Measurements from ENCODE around the gene ACAA2.

The ACAA2 gene

DNA sequence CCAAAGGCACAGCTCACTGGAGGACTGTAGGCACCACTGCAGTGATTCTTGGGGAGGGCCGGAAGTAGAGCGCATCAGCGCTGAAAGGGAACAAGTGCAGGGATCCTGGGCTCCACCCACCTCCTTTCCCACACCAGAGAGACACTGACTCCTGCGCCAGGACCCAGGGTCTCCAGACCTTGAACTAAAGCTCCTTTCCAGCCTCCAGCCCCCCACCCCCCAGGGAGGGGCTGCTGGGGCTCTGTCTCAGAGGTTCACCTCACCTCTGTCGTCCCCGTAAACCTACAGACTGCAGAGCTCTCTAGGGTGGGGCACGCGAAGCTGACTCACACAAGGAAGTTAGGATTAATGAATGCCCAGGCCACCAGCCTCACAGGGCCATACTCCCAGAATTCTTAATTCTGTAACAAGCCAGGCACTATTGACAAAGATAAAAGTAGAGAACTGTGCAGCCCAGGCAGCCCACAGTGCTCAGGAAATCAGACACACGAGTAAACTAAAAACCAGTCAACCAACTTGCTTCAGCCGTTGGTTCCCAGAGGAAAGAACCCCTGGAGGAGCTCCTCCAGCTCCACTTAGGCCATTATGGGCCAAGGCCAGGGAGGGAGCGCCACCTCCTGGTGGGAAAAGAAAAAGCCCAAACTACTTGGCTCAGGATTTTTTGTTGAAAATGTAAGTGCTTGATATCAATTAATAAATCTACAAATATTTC lies 45.1 kb upstream of the ACAA2 start:
- no peak for DNase-seq (ENCODE audit: low read depth, low spot score)
- ChIA-PET CTCF (interaction anchor here (0.6 to 14.4 kb wide), 60 partner anchors 9 to 499 kb away, joined by 3 to 349 read pairs (median 4); partner anchors contain the start of gene LIPG), POLR2A (interaction anchor here (0.6 kb wide), 2 partner anchors 261 to 361 kb away, joined by 3 read pairs; no protein-coding TSS in a partner anchor)
- no peak overlapping the region for H3K4me3 ChIP-seq (ENCODE audit: low read depth, low read length)
- peak; percentile 81 for TF ChIP-seq CTCF (IDR thresholded peaks at IDR 0.05; ENCODE audit: insufficient read depth, low read length, missing control alignments)

DNA sequence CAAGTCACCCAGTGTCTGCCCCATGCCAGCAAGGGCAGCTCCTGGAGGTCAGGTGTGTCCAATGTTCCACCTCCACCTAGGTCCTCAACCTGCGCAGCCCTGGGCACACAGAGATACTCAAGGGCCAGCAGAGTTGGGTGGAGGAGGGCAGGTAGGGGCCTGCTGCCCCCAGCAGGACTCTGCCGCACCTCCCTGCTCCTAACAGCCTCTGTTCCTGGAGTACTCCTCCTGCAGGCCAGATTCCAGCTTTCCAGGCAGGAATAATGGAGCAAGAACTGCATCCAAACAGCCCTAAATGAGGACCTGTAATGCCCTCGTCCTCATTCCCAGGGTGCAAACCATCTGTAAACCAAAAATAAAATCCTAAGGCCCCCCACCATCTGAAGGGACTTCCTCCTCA lies 44.4 kb upstream of the ACAA2 start:
- no peak overlapping the region for H3K4me3 ChIP-seq (ENCODE audit: low read depth, low read length)
- ChIA-PET POLR2A (no interaction called here), CTCF (interaction anchor here (0.7 to 14.4 kb wide), 28 partner anchors 9 to 364 kb away, joined by 3 to 349 read pairs (median 8); partner anchors contain the start of gene LIPG)
- no peak for TF ChIP-seq CTCF (IDR thresholded peaks at IDR 0.05; ENCODE audit: insufficient read depth, low read length, missing control alignments)
- DNase-seq (ENCODE audit: low read depth, low spot score) = no peak

- ChIA-PET POLR2A (no interaction called here), CTCF (interaction anchor here (0.8 to 14.4 kb wide), 8 partner anchors 10 to 345 kb away, joined by 3 to 349 read pairs (median 8); partner anchors contain the start of gene LIPG)
- no peak for TF ChIP-seq CTCF (IDR thresholded peaks at IDR 0.05; ENCODE audit: insufficient read depth, low read length, missing control alignments)
- H3K4me3 ChIP-seq (ENCODE audit: low read depth, low read length) = no peak overlapping the region
- DNase-seq (ENCODE audit: low read depth, low spot score) = no peak
These were observed 43.2 kb upstream of the ACAA2 start for GRCh38 chr18:49856496-49856895.

DNA sequence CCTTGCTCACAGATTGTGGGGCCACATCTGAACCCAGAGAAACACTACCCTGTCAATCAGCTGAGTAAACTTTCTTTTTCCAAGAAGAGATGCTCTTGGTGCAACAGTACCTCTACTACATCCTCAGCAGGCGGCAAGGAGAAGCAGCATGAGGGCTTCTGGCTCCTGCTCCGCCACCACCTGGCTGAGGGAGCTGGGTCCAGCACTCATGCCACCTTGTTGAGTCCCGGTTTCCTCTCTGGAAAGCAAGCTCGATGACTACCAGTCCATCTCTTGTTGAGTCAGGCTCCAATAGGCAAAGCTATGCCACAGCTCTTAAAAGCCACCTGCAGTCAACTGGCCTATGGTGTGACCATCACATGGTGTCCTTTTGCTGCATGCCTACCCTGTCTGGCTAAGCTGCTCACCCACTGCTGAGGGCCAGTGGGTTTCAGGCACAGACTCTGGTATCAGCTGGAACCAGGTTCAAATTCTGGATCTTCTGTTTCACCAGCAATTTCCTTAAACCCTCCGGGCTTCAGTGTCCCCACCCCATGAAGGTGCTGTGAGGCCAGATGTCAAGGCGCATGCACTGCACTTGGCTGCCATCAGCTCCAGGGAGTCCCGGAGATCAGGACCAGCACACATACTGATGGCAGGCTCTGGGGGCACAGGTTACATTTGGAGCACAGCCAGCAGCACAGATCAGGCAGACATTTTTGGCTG lies 42.5 kb upstream of the ACAA2 start:
- no peak overlapping the region for H3K4me3 ChIP-seq (ENCODE audit: low read depth, low read length)
- ChIA-PET CTCF (interaction anchor here (0.8 to 14.4 kb wide), 8 partner anchors 8 to 344 kb away, joined by 3 to 349 read pairs (median 4); partner anchors contain the start of gene LIPG), POLR2A (no interaction called here)
- DNase-seq (ENCODE audit: low read depth, low spot score) = no peak
- TF ChIP-seq CTCF (IDR thresholded peaks at IDR 0.05; ENCODE audit: insufficient read depth, low read length, missing control alignments) = no peak

GRCh38 chr18:49854681-49855080 lies 41.3 kb upstream of the ACAA2 start:
- no peak overlapping the region for H3K4me3 ChIP-seq (ENCODE audit: low read depth, low read length)
- CTCF ChIA-PET = interaction anchor here (0.9 to 14.4 kb wide), 7 partner anchors 8 to 343 kb away, joined by 3 to 349 read pairs (median 5); partner anchors contain the start of gene LIPG
- POLR2A ChIA-PET = no interaction called here
- TF ChIP-seq CTCF (IDR thresholded peaks at IDR 0.05; ENCODE audit: insufficient read depth, low read length, missing control alignments) = no peak
- DNase-seq (ENCODE audit: low read depth, low spot score) = no peak

- DNase-seq (ENCODE audit: low read depth, low spot score) = no peak
- no peak for TF ChIP-seq CTCF (IDR thresholded peaks at IDR 0.05; ENCODE audit: insufficient read depth, low read length, missing control alignments)
- ChIA-PET CTCF (interaction anchor here (1.3 to 14.4 kb wide), 5 partner anchors 10 to 343 kb away, joined by 3 to 241 read pairs (median 6); partner anchors contain the start of gene LIPG), POLR2A (no interaction called here)
- H3K4me3 ChIP-seq (ENCODE audit: low read depth, low read length) = no peak overlapping the region
These were observed 40.1 kb upstream of the ACAA2 start for GRCh38 chr18:49853436-49853835.

All from AG04449 (cell line).